GM19351 (cell line): ENCODE measurements around the gene ZFP36L1.
A peak's percentile ranks its signal among the peaks of the same experiment; 100 is the strongest.

Experiments used
- ATAC-seq: cut with Tn5 transposase; IDR thresholded peaks from one replicate; pipeline ENCODE4 v1.9.1; 2021; ENCODE audit warnings: mild to moderate bottlenecking, moderate library complexity; ENCODE audit not compliant: unreplicated experiment

The ZFP36L1 gene

DNA sequence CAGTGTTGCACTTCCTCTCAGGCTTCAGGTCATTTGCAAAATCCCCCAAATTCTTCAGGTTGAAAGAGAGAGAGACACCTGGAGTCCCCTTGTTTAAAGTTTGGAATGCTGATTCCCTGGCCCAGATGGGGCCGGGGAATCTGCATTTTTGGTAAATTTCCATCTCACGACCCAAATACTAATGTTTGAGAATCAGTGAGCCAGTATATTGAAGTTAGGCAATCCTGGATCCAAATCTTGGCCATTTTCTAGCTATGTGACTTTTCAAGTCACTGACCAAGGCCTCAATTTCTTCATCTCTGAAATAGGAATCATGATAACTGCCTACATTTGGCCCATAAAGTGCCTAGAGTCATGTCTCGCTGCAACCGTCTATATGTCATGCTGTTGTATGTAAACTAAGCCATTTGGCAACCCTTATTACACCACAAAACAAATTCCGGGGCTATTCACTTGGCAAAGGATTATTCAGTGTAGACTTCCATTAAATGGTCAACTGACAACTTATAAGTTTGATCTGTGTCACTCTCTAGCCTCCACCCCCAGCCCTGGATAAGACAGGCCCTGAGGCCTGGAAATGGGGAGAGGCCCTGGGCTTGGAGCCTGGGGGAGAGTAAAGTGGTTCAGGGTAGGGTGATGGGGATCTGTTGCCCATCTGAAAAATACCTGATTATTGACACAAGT, 3.7 kb upstream of the ZFP36L1 start:
- no peak for ATAC-seq

- ATAC-seq: peak; percentile 39
Measured at GRCh38 chr14:68795597-68796417, 2.9 kb upstream of the ZFP36L1 start.

DNA sequence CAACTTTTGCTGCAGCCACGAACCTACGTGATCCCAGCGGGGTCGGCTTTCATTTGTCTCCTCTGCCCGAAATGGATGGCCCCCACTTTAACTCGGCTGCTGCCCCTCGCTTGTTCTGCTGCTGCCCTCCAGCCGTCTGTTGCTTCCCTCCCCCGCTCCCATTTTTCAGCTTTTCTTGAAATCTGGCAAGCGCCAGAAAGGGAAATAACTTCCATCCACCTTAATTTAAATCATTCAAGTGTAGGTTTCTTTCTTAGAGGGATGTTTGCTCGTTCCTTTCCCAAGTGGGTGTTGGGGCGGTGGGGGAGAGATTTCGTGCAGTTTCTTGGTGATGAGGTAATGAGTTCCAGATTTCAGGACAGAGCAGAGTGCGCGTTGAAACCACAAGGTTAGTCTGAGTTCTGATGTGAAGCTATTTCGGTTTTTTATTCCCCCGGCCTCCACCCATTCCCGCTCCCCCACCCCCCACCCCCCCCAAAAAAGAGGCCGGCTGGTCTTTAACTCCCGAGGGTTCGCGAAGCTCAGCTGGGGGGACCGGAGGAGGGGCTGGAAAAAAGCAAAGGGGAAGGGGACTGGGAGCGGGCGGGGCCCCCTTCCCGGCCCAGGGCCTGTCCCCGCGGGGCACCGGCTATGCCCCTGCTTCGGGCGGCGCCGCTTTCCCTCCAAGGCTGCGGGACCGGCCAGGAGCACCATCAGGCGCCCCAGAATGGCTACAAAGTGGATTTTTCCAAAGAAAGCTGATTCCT, 2.2 kb upstream of the ZFP36L1 start:
- no peak for ATAC-seq

- no peak for ATAC-seq
Measured at GRCh38 chr14:68794130-68794850, 1.4 kb upstream of the ZFP36L1 start.

DNA sequence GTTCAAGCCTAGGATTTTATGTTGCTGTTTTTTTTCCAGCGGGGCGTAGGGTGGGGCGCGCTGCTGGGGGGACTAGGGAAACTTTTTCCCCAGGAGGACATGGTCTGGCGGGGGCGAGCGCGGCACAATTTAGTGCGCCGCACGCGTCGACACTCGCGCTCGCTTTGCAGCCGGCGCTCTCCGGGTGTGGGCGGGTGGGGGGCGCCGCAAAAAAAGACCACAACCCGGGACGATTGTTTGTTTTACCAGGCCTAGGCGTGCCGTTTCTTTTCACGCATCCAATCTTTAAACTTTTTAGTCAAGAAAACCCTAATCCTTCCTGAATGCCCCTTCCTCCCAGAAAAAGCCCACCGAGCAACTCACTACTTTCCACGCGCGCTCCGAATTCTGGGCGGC, 865 bp upstream of the ZFP36L1 start:
- ATAC-seq: no peak

DNA sequence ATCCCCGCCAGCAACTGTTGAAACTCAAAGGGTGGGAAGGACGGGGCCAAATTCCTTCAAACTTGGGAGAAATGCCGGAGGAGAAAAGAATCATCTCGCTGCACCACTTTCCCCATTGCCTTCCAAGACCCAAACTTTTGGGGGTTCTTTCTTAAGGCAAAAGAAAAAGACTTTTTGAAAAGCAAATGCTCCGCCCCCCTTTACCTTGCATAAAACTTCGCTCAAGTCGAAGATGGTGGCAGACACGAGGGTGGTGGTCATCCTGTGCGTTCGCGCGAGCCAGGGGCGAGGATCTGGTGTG, 239 bp downstream of the ZFP36L1 start:
- no peak for ATAC-seq

GRCh38 chr14:68791902-68792677, 777 bp downstream of the ZFP36L1 start:
- ATAC-seq: no peak

- ATAC-seq: no peak
Measured at GRCh38 chr14:68791078-68791901, 1.6 kb downstream of the ZFP36L1 start.

DNA sequence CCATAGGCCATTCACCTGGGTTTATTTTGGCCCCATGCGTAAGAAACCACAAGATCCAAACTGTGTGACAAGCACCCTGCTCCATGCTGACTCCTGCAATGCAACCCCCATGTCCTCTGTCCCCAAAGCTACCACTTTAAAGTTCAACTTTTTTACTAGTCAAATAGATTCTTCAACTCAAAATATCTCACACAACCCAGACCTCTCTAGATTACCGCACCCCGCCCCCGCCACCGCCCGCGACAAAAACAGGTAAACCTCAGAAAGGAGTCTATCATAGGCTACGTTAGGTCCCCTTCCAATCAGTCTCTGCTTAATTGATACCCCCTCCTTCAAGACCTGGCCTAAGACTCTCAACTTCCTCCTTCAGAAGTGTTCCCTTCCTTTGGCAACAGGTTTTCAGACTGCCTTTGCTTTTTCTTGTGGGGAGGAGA, 2.2 kb downstream of the ZFP36L1 start:
- ATAC-seq: no peak

DNA sequence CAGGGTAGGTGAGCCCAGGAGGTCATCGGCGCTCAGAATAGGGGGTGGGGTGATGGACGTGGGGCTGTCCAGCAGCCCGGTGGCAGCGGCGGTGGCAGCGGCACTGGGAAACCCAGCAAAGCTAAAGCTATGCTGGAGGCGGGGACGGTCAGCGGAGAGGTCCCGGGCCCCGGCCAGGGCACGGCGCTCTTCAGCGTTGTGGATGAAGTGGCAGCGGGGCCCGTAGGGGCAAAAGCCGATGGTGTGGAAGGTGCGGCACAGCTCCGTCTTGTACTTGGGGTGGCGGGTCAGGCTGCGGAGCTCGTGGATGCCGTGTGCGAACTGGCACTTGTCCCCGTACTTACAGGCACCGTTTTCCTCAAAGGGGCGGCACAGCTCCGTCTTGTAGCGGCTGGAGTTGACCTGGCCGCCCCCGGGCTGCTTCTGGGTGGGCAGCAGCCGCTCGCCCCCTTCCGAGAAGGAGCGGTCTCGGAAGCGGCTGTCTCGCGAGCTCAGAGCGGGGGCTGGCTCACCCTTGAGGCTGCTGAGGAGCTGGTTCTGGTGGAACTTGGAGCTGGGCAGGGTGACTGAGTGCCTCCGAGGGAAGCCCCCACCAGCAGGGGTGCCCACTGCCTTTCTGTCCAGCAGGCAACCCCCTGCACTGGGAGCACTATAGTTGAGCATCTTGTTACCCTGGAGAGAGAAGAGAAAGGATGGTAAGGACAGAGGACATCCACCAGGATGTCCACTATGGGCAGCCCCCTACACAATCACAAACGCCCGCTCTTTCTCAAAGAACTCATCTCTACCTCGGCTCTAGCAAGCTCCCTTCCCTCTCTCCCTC, 2.8 kb downstream of the ZFP36L1 start:
- no peak for ATAC-seq

- ATAC-seq: no peak
Measured at GRCh38 chr14:68788996-68789820, 3.7 kb downstream of the ZFP36L1 start.

- no peak for ATAC-seq
Measured at GRCh38 chr14:68788275-68788995, 4.4 kb downstream of the ZFP36L1 start.

- ATAC-seq: no peak
Measured at GRCh38 chr14:68787092-68787992, 5.5 kb downstream of the ZFP36L1 start.

GRCh38 chr14:68786491-68787091, 6.3 kb downstream of the ZFP36L1 start:
- ATAC-seq: no peak

GRCh38 chr14:68785534-68786490, 7.1 kb downstream of the ZFP36L1 start:
- ATAC-seq: no peak
